ENCODE data around the gene LRRFIP1. TPM values are rescaled to one million over a fixed set of nuclear protein-coding genes. Genes with fewer than 3 reads are reported as not detected.

Gene LRRFIP1
- total and polyA plus RNA-seq, 9 of the 15 experiments (the other 6 are each of a cell fraction or from before 2014, with no cell fraction given): 13.1 to 45.2 (median 31.3) TPM

- Histone ChIP-seq H3K4me3 (no peak overlapping the region), H3K4me1 (replicated peaks in 1 of 2; ENCODE audit: control insufficient read depth in 2 of 2, insufficient read depth in 2 of 2, low read length in 2 of 2) (peaks cover 0 to 3% of the 10 kb centered on the region in 2 experiments; a peak in 3 of 5 replicates), H4K20me1 (replicated peaks; ENCODE audit: control insufficient read depth, insufficient read depth, low read length) (no peaks in the 10 kb centered on the region), H3K9ac (ENCODE audit: insufficient read depth in 1 of 2, low read depth in 2 of 2, low read length in 2 of 2) (no peak overlapping the region), H3K4me2 (ENCODE audit: insufficient read depth, low read length) (no peak overlapping the region), H3K27me3 (ENCODE audit: control insufficient read depth in 2 of 2, insufficient read depth in 2 of 2, low read length in 2 of 2) (peaks cover 8 to 20% of the 10 kb centered on the region in 2 experiments; a peak in 3 of 5 replicates), H2AFZ (ENCODE audit: low read depth, low read length) (no peak overlapping the region), H3K27ac (ENCODE audit: extremely low read depth, low read depth, low read length) (no peak overlapping the region), H3K9me3 (replicated peaks; ENCODE audit: control insufficient read depth, insufficient read depth, low read depth, low read length) (no peaks in the 10 kb centered on the region), H3K36me3 (ENCODE audit: control insufficient read depth, insufficient read depth, low read length) (no peaks in the 10 kb centered on the region), H3K9me1 (ENCODE audit: control insufficient read depth, insufficient read depth, low read length) (no peaks in the 10 kb centered on the region), H3K79me2 (ENCODE audit: control insufficient read depth, insufficient read depth, low read length) (no peaks in the 10 kb centered on the region)
- DNase-seq (ENCODE audit: extremely low read depth in 1 of 4, low spot score in 3 of 4) (no peak), ATAC-seq (no peak), FAIRE-seq (no peak)
- POLR2A ChIA-PET: interaction anchor here (0.9 kb wide), 1 partner anchor 11 kb away, joined by 3 read pairs; no protein-coding TSS in a partner anchor
- WGBS (ENCODE audit: insufficient coverage, low coverage, missing lambda C conversion rate): 6% methylated on average over 17 of the region's 18 CpGs
- no TSS peak for BruUV-seq (replicated peaks)
- CTCF ChIA-PET (ENCODE audit: low intra/inter-chr PET ratio): no interaction called here
- intact Hi-C loops (cut with micrococcal nuclease): no loop called here
- in situ Hi-C loops (cut with MboI): no loop called here
- no peak for TF ChIP-seq TAF1 (IDR thresholded peaks at IDR 0.05; ENCODE audit: control insufficient read depth, extremely low read depth, insufficient read depth, low read length, severe bottlenecking)
- TF ChIP-seq MAZ (CRISPR knock-in tag; conservative IDR thresholded peaks at IDR 0.05 in 1 of 2, IDR thresholded peaks at IDR 0.05 in 1 of 2): no peak
- TF ChIP-seq EZH2 (IDR thresholded peaks at IDR 0.05; ENCODE audit: borderline replicate concordance, low read depth, low read length): no peak
- no peak for TF ChIP-seq NCOR1 (IDR thresholded peaks at IDR 0.05)
- TF ChIP-seq ARID3A (IDR thresholded peaks at IDR 0.05; ENCODE audit: borderline replicate concordance, low read depth, low read length): no peak
- no peak for TF ChIP-seq HMGN3 (IDR thresholded peaks at IDR 0.05; ENCODE audit: borderline replicate concordance, extremely low read depth, insufficient read length, low read depth, low read length)
- TF ChIP-seq CBX5 (IDR thresholded peaks at IDR 0.05; ENCODE audit: borderline replicate concordance, low read depth): no peak
- TF ChIP-seq PKNOX1 (IDR thresholded peaks at IDR 0.05): no peak
- no peak for TF ChIP-seq FOS (IDR thresholded peaks at IDR 0.05; ENCODE audit: extremely low read depth, insufficient read length)
- no peak for TF ChIP-seq RAD21 (CRISPR knock-in tag; conservative IDR thresholded peaks at IDR 0.05 in 1 of 2, IDR thresholded peaks at IDR 0.05 in 1 of 2)
- no peak for TF ChIP-seq TSC22D4 (tag; IDR thresholded peaks at IDR 0.05)
- no peak for TF ChIP-seq RREB1 (CRISPR knock-in tag; IDR thresholded peaks at IDR 0.05)
Measured at GRCh38 chr2:237682856-237683670, 55.7 kb downstream of the LRRFIP1 start.

Data from K562 (cell line).